GM13977 (cell line): ENCODE measurements around the gene CYP21A2.
"Not testable (repeated sequence)": the region's sequence is repeated elsewhere in the genome, so short reads cannot be mapped to it uniquely, and the experiment has no call there.

Experiments used
- DNase-seq: peaks from one replicate; pipeline ENCODE4 v3.0.0; 2012; ENCODE audit warnings: low spot score
- CTCF ChIP-seq: IDR thresholded peaks from 2 replicates; pipeline ENCODE4 v1.5.1; 2012; ENCODE audit warnings: mild to moderate bottlenecking, control low read depth; ENCODE audit not compliant: insufficient read depth; ENCODE audit errors: extremely low read depth, missing control alignments
- in situ Hi-C: fragments of 300-500 bp; cut with MboI; formaldehyde crosslinking; loops from one replicate; pipeline ENCODE4 v1.12.0; 2022; ENCODE audit warnings: low sequenced_read_pairs, low pct_unique_long_range_greater_than_20kb, mixed read lengths, inconsistent platforms; ENCODE audit not compliant: unreplicated experiment

CYP21A2 gene

GRCh38 chr6:32050562-32050961 is 12.3 kb downstream of the CYP21A2 start:
- no peak for DNase-seq
- in situ Hi-C loops = no loop called here
- no peak for TF ChIP-seq CTCF

DNA sequence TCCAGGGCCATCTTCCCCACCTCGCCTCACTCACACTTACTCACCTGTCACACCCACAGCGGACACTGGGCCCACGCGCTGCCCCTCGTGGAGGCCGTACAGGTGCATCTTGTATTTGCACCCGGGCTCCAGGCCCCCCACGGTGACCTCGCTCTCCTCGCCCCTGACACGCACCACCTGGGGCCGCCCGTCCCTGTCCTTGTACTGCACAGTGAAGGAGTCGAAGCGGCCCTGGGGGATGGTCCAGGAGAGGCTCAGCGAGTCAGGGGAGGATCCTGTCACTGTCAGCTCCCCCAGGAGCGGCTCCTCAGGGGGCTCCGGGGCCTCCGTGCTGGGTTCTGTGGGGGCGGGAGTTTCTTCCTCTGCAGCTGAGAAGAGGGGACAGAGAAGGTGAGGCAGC is 14.4 kb downstream of the CYP21A2 start:
- in situ Hi-C loops, DNase-seq: not testable (repeated sequence)

GRCh38 chr6:32053314-32053713 is 15.1 kb downstream of the CYP21A2 start:
- in situ Hi-C loops, DNase-seq: not testable (repeated sequence)

GRCh38 chr6:32055756-32056155 is 17.5 kb downstream of the CYP21A2 start:
- in situ Hi-C loops, DNase-seq: not testable (repeated sequence)

- no peak for DNase-seq
- in situ Hi-C loops = no loop called here
- no peak for TF ChIP-seq CTCF
Measured at GRCh38 chr6:32056254-32056653, 18.0 kb downstream of the CYP21A2 start.

- DNase-seq = no peak
- in situ Hi-C loops = no loop called here
- no peak for TF ChIP-seq CTCF
Measured at GRCh38 chr6:32057966-32058365, 19.8 kb downstream of the CYP21A2 start.

GRCh38 chr6:32058511-32058963 is 20.3 kb downstream of the CYP21A2 start:
- DNase-seq = no peak
- TF ChIP-seq CTCF = no peak
- in situ Hi-C loops = no loop called here

DNA sequence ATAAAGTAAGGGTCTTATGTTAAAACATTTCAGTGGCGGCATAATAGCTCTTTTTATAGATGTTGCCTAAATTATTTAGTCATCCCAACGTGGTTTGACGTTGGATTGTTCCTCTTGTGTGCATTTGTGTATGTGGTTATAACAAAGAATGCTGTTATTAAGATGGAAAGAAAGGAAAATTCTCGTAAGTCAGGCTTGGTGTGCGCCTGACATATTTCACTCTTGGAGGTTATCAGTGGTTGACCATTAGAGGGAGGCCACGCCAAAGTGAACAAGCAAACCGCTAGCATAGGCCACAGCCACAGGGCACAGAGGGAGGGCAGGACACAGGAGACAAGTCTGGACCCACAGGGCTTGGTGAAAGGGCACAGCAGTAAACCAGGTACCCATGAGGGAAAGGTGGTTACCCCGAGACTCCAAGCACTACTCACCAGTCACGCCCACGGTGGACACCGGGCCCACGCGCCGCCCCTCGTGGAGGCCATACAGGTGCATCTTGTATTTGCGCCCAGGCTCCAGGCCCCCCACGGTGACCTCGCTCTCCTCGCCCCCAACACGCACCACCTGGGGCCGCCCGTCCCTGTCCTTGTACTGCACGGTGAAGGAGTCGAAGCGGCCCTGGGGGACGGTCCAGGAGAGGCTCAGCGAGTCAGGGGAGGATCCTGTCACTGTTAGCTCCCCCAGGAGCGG is 22.9 kb downstream of the CYP21A2 start:
- DNase-seq = no peak

More for the DNA sequence above, 22.9 kb downstream of the CYP21A2 start:
- no peak for TF ChIP-seq CTCF
- in situ Hi-C loops = no loop called here
